ENCODE measurements around the gene UBE2H. TPM values are rescaled to one million over a fixed set of nuclear protein-coding genes. Genes with fewer than 3 reads are reported as not detected.
A peak's percentile ranks its signal among the peaks of the same experiment; 100 is the strongest.
"Not testable (repeated sequence)": the region's sequence is repeated elsewhere in the genome, so short reads cannot be mapped to it uniquely, and the experiment has no call there.

Gene UBE2H
- total RNA-seq, 3 donors from 2014 or later (not counting 1 experiment from before 2014, with no cell fraction given) = 80.9 to 86.9 (median 83.1) TPM

DNA sequence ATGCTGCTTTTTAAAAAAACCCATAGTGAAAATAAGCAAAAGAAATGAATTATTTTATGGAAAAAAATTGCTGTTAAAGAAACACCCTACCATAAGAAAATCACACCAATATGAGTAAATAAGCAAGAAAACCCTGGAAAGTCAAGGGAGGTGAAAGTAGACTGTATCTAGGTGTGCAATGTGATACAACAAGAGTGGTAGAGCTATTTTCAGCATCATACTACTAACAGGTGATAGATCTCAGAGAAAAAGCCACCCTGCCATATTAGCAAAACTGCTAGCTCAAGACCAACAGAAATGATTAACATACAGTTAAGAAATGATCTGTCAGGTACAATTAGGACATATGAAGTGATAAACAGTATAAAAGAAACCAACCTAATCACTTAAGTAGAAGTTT, 54.8 kb downstream of the UBE2H start:
- Mint-ChIP-seq H3K27me3 (ENCODE audit: low read depth in 2 of 2) (no peaks in the 10 kb centered on the region), H3K36me3 (no peaks in the 10 kb centered on the region), H3K4me1 (peaks cover 20 to 25% of the 10 kb centered on the region in 2 donors), H3K9me3 (no peaks in the 10 kb centered on the region), H3K4me3 (no peak overlapping the region), H3K27ac (peak overlapping the region; percentile 19 to 46)
- no peak overlapping the region for H3K27ac ChIP-seq (ENCODE audit: low read length)
- intact Hi-C loops (cut with micrococcal nuclease) = no loop called here
- H3K4me3 ChIP-seq (ENCODE audit: low read length) = no peak overlapping the region
- no peaks in the 10 kb centered on the region for H3K9me3 ChIP-seq (ENCODE audit: control insufficient read depth, insufficient read depth, low read length)
- H3K36me3 ChIP-seq (ENCODE audit: control insufficient read depth, insufficient read depth, low read length) = peaks cover 8% of the 10 kb centered on the region
- H3K27me3 ChIP-seq (ENCODE audit: control insufficient read depth, insufficient read depth, low read length) = no peaks in the 10 kb centered on the region
- ATAC-seq = no peak
- TF ChIP-seq CTCF (IDR thresholded peaks at IDR 0.05) = no peak
- no peak for DNase-seq
- no peaks in the 10 kb centered on the region for H3K4me1 ChIP-seq (ENCODE audit: control insufficient read depth, insufficient read depth, low read length)

GRCh38 chr7:129896568-129897382, 56.0 kb downstream of the UBE2H start:
- Mint-ChIP-seq H3K36me3 (no peaks in the 10 kb centered on the region), H3K4me3 (no peak overlapping the region), H3K9me3 (no peaks in the 10 kb centered on the region), H3K27ac (no peak overlapping the region), H3K4me1 (peaks cover 20 to 25% of the 10 kb centered on the region in 2 donors), H3K27me3 (ENCODE audit: low read depth in 2 of 2) (no peaks in the 10 kb centered on the region)
- no peaks in the 10 kb centered on the region for H3K4me1 ChIP-seq (ENCODE audit: control insufficient read depth, insufficient read depth, low read length)
- 97% methylated on average over 5 of the region's 6 CpGs for WGBS (ENCODE audit: insufficient coverage)
- DNase-seq (no peak), ATAC-seq (no peak)
- no peak overlapping the region for H3K4me3 ChIP-seq (ENCODE audit: low read length)
- no peaks in the 10 kb centered on the region for H3K9me3 ChIP-seq (ENCODE audit: control insufficient read depth, insufficient read depth, low read length)
- no peak overlapping the region for H3K27ac ChIP-seq (ENCODE audit: low read length)
- intact Hi-C loops (cut with micrococcal nuclease) = no loop called here
- no peak for TF ChIP-seq CTCF (IDR thresholded peaks at IDR 0.05)
- H3K27me3 ChIP-seq (ENCODE audit: control insufficient read depth, insufficient read depth, low read length) = no peaks in the 10 kb centered on the region
- H3K36me3 ChIP-seq (ENCODE audit: control insufficient read depth, insufficient read depth, low read length) = peaks cover 6% of the 10 kb centered on the region

DNA sequence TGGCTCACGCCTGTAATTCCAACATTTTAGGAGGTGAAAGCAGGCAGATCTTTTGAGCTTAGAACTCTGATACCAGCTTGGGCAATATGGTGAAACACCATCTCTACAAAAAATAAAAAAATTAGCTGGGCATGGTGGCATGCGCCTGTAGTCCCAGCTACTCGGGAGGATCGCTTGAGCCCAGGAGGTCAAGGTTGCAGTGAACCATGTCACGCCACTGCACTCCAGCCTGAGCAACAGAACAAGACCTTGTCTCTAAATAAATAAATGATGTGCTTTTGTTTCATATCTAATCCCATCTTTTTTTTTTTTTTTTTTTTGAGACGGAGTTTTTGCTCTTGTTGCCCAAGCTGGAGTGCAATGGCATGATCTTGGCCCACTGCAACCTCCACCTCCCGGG, 58.6 kb downstream of the UBE2H start:
- peaks cover 15 to 16% of the 10 kb centered on the region in 2 donors for H3K4me1 Mint-ChIP-seq
- intact Hi-C loops (cut with micrococcal nuclease); H3K27ac Mint-ChIP-seq: not testable (repeated sequence)

GRCh38 chr7:129890090-129890489, 62.7 kb downstream of the UBE2H start:
- no peaks in the 10 kb centered on the region for H3K9me3 ChIP-seq (ENCODE audit: control insufficient read depth, insufficient read depth, low read length)
- no peak for TF ChIP-seq CTCF (IDR thresholded peaks at IDR 0.05)
- no peaks in the 10 kb centered on the region for H3K27me3 ChIP-seq (ENCODE audit: control insufficient read depth, insufficient read depth, low read length)
- Mint-ChIP-seq H3K27ac (no peak overlapping the region), H3K27me3 (ENCODE audit: low read depth in 2 of 2) (no peaks in the 10 kb centered on the region), H3K4me1 (peaks cover 14 to 20% of the 10 kb centered on the region in 2 donors), H3K36me3 (no peaks in the 10 kb centered on the region), H3K4me3 (no peak overlapping the region), H3K9me3 (no peaks in the 10 kb centered on the region)
- no peaks in the 10 kb centered on the region for H3K4me1 ChIP-seq (ENCODE audit: control insufficient read depth, insufficient read depth, low read length)
- peaks cover 3% of the 10 kb centered on the region for H3K36me3 ChIP-seq (ENCODE audit: control insufficient read depth, insufficient read depth, low read length)
- intact Hi-C loops (cut with micrococcal nuclease) = no loop called here
- WGBS (ENCODE audit: insufficient coverage) = 96% methylated on average over 3 of the region's 9 CpGs
- DNase-seq = no peak
- ATAC-seq = no peak
- no peak overlapping the region for H3K4me3 ChIP-seq (ENCODE audit: low read length)
- H3K27ac ChIP-seq (ENCODE audit: low read length) = no peak overlapping the region

More for the DNA sequence above, 58.6 kb downstream of the UBE2H start:
- H3K27me3 Mint-ChIP-seq (ENCODE audit: low read depth in 2 of 2); H3K9me3 ChIP-seq (ENCODE audit: control insufficient read depth, insufficient read depth, low read length); H3K36me3 Mint-ChIP-seq; H3K27me3 ChIP-seq (ENCODE audit: control insufficient read depth, insufficient read depth, low read length); ATAC-seq; H3K36me3 ChIP-seq (ENCODE audit: control insufficient read depth, insufficient read depth, low read length); H3K4me3 ChIP-seq (ENCODE audit: low read length); H3K9me3 Mint-ChIP-seq; DNase-seq; H3K4me3 Mint-ChIP-seq; H3K27ac ChIP-seq (ENCODE audit: low read length); H3K4me1 ChIP-seq (ENCODE audit: control insufficient read depth, insufficient read depth, low read length): not testable (repeated sequence)
- WGBS (ENCODE audit: insufficient coverage) = 100% methylated on average over 5 of the region's 7 CpGs
